Measurements from ENCODE around the gene CEP57L1.
A peak's percentile ranks its signal among the peaks of the same experiment; 100 is the strongest.

CEP57L1 gene

DNA sequence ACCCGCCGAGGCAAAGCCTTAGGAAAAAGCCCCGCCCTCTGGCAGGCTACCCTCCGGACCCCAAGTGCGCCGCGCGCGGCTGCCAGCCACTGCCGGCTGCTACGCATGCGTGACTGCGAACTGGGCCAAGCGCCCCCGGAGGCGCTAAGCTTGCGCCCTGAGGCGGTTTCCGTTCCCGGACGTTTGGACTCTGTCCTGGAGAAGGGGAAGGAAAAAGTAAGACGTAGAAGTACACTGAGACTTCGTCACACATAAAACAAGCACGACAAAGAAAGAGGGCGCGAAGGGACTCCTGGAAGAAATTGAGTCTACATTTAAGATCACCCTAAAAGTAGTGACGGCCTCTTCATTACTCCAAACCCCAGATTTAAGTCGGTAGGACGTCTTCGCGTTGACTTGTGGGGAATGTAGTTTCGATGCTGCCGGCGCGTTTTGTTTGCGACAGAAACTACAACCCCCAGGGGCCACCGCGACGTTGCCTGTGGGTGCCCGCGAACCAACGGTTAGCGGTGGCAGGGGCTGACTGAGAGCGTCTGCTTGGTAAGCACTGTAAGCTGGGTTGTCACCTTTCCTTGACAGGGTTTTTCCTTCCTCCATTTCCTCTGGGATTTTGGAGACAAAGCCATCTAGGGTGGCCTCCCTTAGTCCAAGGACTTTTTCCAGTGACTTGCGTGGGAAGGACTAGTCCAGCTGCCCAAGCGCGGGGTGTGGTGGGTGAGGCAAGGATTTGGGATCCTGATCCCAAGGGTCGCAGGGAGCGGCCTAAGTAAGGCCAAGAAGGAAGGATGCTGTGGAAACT is at the start of gene CEP57L1:
Gene CEP57L1 (plus strand): TSS at position 472 of the 799 bp plus-strand sequence. CDS start 49,715 bp downstream, outside the sequence.
- peak; percentile 99 for DNase-seq

DNA sequence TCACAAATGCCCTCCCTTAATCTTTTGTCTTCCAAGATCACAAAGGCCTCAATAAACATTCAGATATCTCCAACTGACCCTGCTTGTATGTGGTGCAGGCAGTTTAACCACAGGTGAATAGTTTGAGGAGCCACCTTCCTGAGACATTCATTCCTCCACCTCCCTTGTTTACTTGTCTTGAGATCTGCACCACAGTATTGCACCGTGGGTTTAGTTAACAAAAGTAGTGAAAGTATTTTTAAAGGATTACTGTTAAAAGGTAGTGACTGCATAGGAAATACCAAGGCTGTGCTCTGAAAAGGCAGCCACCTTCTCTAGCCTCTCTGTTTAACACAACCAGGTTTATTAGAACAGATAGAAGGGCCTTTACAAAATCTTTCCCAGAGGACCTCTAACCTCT is 47.1 kb upstream of the CEP57L1 start:
- no peak for DNase-seq

DNA sequence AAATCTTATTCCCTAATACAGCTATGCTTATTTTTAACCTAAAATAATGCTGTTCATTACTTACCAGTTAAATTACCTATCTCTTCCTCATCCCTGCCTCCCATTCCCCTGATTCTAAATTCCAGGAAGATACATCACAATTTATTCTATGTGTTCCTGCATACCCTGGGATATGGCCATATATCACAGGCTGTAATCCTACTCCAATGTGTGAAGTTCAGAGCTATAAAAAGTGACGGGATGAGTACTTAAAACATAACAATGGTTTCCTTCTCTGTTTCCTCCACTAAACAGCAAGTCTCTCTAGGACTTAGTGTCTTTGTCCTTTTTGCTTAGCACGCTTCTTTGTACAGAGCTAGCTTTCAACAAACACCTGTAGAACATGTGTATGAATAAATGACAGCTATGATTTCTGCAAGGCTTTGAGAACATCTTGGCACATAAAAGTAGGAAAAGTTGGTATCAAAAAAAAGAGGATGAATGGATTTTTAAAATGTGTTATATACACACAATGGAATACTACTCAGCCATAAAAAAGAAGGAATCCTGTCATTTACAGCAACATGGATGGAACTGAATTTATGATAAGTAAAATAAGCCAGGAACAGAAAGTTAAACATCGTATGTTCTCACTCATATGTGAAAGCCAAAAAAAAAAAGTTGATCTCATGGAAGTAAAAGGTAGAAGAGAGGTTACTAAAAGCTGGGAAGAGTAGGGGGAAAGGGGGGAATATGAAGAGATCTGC is 46.5 kb upstream of the CEP57L1 start:
- no peak for DNase-seq

DNA sequence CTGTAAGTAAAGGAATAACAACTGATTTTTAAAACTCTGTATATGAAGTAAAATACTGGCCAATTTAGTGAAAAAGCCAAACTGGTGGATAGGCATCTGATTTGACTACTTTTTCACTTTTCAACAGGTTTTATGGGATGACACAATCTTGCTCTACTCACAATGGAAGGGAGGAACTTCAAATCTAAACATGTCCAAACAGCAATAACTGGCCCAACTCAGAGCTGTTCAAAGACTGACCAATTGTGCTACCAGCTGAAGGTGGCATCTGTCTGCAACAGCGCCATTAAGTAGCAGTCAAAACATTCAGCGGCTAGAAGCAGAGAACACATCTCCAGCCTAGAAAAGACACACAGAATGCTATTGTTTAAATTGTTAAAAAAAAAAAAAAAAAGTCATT is 45.3 kb upstream of the CEP57L1 start:
- DNase-seq = no peak

GRCh38 chr6:109050447-109051102 is 44.7 kb upstream of the CEP57L1 start:
- no peak for DNase-seq

- no peak for DNase-seq
Observed at GRCh38 chr6:109051301-109052017, 43.8 kb upstream of the CEP57L1 start.

DNA sequence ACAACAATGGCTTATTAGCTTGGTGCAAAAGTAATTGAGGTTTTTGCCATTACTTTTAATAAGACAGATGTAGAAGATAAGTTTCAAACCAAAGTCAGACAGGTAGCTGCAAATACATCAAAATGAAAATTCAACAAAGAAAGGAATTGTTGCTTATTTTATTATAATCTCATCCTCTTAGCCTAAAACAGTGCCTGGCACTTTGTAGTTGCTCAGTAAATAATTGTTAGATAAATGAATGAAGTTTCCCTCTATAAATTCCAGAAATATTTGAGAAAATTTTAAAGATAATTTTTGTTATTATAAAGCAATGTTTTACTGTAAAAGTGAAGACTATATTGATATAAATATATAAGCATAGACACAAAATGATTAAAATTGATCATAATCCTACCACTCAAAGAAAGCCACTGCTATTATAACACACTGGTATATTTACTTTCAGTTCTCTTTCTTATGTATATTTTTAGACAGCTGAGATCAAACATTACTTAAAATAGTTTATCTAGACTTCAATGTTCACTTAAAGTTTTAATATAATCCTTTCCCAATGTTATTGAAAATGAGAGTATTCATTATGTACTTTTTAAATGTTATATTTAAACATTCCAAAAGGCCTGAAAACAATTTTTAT is 43.2 kb upstream of the CEP57L1 start:
- no peak for DNase-seq

- DNase-seq = no peak
Observed at GRCh38 chr6:109052852-109053251, 42.5 kb upstream of the CEP57L1 start.

DNA sequence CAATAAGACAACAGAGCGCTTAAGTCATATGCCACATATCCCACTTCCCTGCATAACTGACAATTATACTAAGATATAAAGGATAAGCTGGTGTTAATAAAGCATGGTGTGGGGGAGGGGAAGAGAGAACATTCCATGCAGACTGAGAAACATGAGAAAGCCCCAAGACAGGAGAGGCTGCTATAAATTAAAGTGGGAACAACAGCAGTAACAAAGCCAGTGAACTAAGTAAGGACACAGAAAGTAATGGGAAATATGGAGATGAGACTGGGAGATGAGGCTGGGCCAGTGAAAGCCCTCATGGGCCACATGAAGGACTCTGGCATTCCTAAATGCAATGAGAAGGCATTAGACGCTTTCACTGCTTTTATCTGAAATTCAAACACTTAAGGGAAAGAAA is 42.0 kb upstream of the CEP57L1 start:
- DNase-seq = no peak

- no peak for DNase-seq
Observed at GRCh38 chr6:109055771-109056235, 39.5 kb upstream of the CEP57L1 start.

DNA sequence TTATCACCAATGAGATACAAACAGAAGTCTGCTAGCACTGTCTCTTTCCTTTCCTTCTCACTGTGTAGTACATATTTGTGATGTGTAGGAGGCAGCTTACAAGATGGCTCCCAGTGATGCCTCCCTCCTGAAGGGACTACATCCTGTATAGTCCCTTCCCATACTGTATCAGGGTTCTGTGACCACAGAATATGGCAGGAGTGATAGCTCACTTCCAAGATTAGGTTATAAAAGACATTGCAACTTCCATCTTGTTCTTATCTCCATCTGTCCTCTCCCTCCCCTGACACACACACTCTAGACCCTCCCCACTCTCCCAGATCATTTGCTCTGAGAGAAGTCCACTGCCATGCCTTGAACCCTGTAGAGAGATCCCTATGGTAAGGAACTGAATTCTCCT is 38.6 kb upstream of the CEP57L1 start:
- no peak for DNase-seq

DNA sequence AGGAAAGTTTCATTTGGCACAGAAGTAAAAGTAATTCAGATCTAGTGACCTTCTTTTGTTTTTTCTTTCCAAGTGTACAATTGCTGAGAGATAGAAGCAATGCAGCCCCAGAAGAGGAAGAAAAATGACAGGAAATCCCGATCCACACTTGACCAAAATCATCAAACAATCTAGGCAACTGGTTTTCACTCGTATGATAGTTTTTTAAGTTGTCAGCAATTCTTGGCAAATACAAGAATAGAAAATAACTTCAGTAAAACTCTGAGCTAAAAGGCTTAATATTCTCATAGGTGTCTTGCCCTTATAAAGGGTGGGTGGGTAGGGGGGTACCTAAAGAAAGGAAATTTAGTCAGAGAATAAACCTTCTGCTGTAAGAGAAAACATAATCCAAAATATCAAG is 36.7 kb upstream of the CEP57L1 start:
- no peak for DNase-seq

GRCh38 chr6:109059153-109059552 is 36.2 kb upstream of the CEP57L1 start:
- DNase-seq = no peak

DNA sequence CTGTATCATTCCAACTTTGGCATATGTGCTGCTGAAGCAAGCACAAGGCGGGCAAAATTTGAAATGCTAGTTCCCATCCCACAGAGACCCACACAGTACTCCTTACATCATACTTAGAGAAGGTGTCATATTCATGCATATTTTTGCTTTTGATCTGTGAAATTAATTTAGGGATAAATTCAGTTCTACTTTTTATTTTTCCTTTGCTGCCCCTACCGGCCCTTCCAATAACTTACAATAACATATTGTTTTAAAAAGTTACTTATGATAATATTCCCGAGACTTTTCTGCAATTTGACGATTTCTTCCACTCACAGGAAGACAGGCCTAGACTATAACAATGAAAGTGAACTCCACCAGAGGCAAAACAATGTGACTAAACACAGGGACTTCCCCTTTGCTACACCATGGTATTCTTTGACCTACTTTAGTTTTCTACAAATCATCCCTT is 35.7 kb upstream of the CEP57L1 start:
- DNase-seq = no peak

- DNase-seq = no peak
Observed at GRCh38 chr6:109060571-109060970, 34.7 kb upstream of the CEP57L1 start.

DNA sequence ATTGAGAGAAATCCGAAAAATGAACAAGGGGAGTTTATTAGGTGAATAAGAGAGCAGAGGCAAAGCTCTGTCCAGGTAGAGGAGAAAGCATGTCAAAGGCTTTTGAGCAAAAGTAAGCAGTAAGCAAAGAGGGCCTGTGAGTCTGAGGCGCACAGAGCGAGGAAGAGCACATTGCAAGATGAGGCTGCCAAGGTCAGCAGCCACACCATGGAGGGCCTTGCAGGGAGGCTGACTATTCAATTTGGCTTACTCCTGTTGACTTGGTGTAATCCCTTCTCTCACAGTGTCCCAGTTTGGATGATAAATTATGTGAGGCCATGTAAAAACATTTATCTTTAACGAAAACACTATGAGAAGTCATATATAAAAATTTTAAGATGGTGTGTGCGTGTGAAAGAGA is 33.1 kb upstream of the CEP57L1 start:
- no peak for DNase-seq

- DNase-seq = no peak
Observed at GRCh38 chr6:109062767-109063352, 32.4 kb upstream of the CEP57L1 start.

- no peak for DNase-seq
Observed at GRCh38 chr6:109069746-109070145, 25.6 kb upstream of the CEP57L1 start.

- DNase-seq = no peak
Observed at GRCh38 chr6:109071125-109071917, 24.0 kb upstream of the CEP57L1 start.

DNA sequence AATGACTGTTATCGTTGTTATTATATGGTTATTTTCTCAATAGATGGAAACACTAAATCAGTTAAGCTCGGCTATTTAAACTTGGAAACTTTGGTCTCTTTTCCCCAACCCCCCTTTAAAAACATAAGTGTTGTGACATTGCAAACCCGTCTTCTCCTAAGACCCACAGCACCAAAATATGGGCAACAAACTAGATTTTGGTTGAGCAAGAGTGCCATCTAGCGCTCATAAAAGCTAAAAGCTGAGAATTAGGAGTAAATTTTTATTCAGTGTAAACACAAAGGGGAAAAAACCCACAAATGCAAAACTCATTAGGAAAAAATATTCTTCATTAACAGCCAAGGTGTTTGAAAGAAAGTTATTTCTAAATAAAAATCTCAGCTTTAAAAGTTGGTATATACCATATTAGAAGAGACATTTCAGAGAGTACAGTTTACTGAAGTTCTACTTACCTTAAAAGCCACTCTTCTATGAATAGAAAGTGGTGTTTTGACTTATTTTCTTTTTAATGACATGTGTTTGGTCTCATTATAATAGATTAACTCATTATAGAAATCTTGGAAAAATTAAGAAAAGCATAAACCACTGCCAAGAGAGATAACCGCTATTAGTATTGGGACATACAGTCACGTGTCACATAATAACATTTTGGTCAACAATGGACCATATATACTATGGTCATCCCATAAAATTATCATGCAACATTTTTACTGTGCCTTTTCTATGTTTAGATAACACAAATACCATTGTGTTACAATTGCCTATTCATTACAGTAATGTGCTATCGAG is 21.8 kb upstream of the CEP57L1 start:
- DNase-seq = peak; percentile 70

DNA sequence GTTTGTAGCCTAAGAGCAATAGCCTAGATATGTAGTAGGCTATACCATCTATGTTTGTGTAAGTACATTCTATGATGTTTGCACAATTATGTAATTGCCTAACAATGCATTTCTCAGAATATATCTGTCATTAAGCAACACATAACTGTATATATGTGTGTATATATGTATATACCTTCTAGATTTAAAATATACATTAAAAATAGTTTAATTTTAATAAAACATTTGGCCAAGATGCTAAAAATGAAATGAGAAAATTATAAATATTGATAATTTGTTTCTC is 21.2 kb upstream of the CEP57L1 start:
- no peak for DNase-seq
